H1 (cell line): ENCODE data around the gene AASDH. TPM values are rescaled to one million over a fixed set of nuclear protein-coding genes. Genes with fewer than 3 reads are reported as not detected.

Experiments used
- CTCF ChIA-PET: fragments of 300-600 bp; sonication (Branson Sonifier 250); formaldehyde crosslinking; loops from one replicate; lab custom pipeline; 2021; ENCODE audit not compliant: partially characterized antibody; lab: Charles Lee
- POLR2A ChIA-PET: fragments of 300-600 bp; sonication (Branson Sonifier 250); formaldehyde crosslinking; loops from one replicate; lab custom pipeline; 2021; ENCODE audit warnings: inconsistent platforms; ENCODE audit not compliant: partially characterized antibody; lab: Charles Lee
- DNase-seq, 2 experiments: peaks; one replicate each; pipeline versions ENCODE4 v3.0.0 to v3.0.0-alpha.2; 2010 to 2022; ENCODE audit warnings: low spot score in 2 of 2, low read depth in 1 of 2, mixed read lengths in 1 of 2
- FAIRE-seq: peaks from 2 replicates; lab custom pipeline; 2011; peaks lifted over from hg19 to GRCh38; lab: Jason Lieb, UNC
- H2AFZ ChIP-seq: 2 replicates; pipeline ENCODE4 v1.8.1; 2012; ENCODE audit warnings: low read length, inconsistent platforms
- H2AK5ac ChIP-seq: 2 replicates; pipeline ENCODE4 v1.6.1; 2013; ENCODE audit warnings: low read depth, low read length
- H2BK120ac ChIP-seq: replicated peaks from 2 replicates; pipeline ENCODE3; 2013; ENCODE audit warnings: low read depth, low read length, inconsistent platforms
- H2BK12ac ChIP-seq: 2 replicates; pipeline ENCODE4 v1.6.1; 2013; ENCODE audit warnings: low read depth, low read length
- H2BK15ac ChIP-seq: 2 replicates; pipeline ENCODE4 v1.6.1; 2013; ENCODE audit warnings: low read length
- H2BK20ac ChIP-seq: 2 replicates; pipeline ENCODE4 v1.6.1; 2013; ENCODE audit warnings: low read length
- H2BK5ac ChIP-seq: 2 replicates; pipeline ENCODE4 v1.6.1; 2013; ENCODE audit warnings: low read depth, low read length
- H3K14ac ChIP-seq: 2 replicates; pipeline ENCODE4 v1.6.1; 2013; ENCODE audit warnings: inconsistent platforms; ENCODE audit not compliant: insufficient read length
- H3K18ac ChIP-seq: 2 replicates; pipeline ENCODE4 v1.6.1; 2013; ENCODE audit warnings: low read length; ENCODE audit errors: extremely low read depth
- H3K23ac ChIP-seq: 2 replicates; pipeline ENCODE4 v1.6.1; 2013; ENCODE audit warnings: inconsistent platforms; ENCODE audit not compliant: insufficient read length
- H3K23me2 ChIP-seq: 2 replicates; pipeline ENCODE4 v1.6.1; 2013; ENCODE audit warnings: low read depth, low read length
- H3K27ac ChIP-seq: 2 replicates; pipeline ENCODE4 v1.6.1; 2011; ENCODE audit warnings: low read depth, low read length, inconsistent platforms
- H3K27me3 ChIP-seq, 4 experiments: replicated peaks in 1 of 4; 1 replicate in 1 of 4; 2 replicates in 3 of 4; pipeline versions ENCODE4 v1.6.1 to v1.8.1; 2011 to 2013; ENCODE audit warnings: low read length in 3 of 4, mild to moderate bottlenecking in 3 of 4, inconsistent platforms in 2 of 4, mixed read lengths in 2 of 4, moderate library complexity in 1 of 4; ENCODE audit not compliant: control insufficient read depth in 3 of 4, insufficient read depth in 3 of 4; ENCODE audit errors: extremely low read depth in 1 of 4
- H3K36me3 ChIP-seq, 4 experiments: 2 replicates each; pipeline versions ENCODE4 v1.6.1 to v1.8.1; 2011 to 2013; ENCODE audit warnings: mild to moderate bottlenecking in 4 of 4, low read length in 3 of 4, moderate library complexity in 2 of 4, control low read depth in 1 of 4, inconsistent platforms in 1 of 4; ENCODE audit not compliant: insufficient read depth in 4 of 4, control insufficient read depth in 2 of 4
- H3K4ac ChIP-seq: replicated peaks from 2 replicates; pipeline ENCODE3; 2013; ENCODE audit warnings: low read length, low read depth, mixed read lengths, inconsistent platforms; ENCODE audit not compliant: insufficient read length
- H3K4me1 ChIP-seq, 4 experiments: replicated peaks in 1 of 4; 1 replicate in 1 of 4; 2 replicates in 3 of 4; pipeline versions ENCODE4 v1.6.1 to v1.8.1; 2011 to 2013; ENCODE audit warnings: low read length in 3 of 4, inconsistent platforms in 2 of 4, mixed read lengths in 1 of 4; ENCODE audit not compliant: insufficient read depth in 4 of 4, control insufficient read depth in 3 of 4
- H3K4me2 ChIP-seq, 2 experiments: 2 replicates each; pipeline versions ENCODE4 v1.6.1 to v1.8.1; 2011 to 2013; ENCODE audit warnings: low read depth in 2 of 2, low read length in 2 of 2, control low read depth in 1 of 2, inconsistent platforms in 1 of 2, mild to moderate bottlenecking in 1 of 2; ENCODE audit not compliant: insufficient read depth in 1 of 2
- H3K4me3 ChIP-seq, 4 experiments: fragments of 200-600, 300-600 bp in 1 of 4; sonication (generic), shearing (Covaris generic), sonication (Bioruptor Twin) in 1 of 4; 2 replicates each; pipeline versions ENCODE4 v1.5.1 to v1.8.1; 2011 to 2016; ENCODE audit warnings: low read length in 4 of 4, low read depth in 3 of 4, control low read depth in 2 of 4, inconsistent platforms in 2 of 4, mild to moderate bottlenecking in 2 of 4, mixed read lengths in 1 of 4, moderate library complexity in 1 of 4; ENCODE audit not compliant: insufficient read depth in 2 of 4; ENCODE audit errors: extremely low read depth in 1 of 4
- H3K56ac ChIP-seq: replicated peaks from 2 replicates; pipeline ENCODE3; 2013; ENCODE audit warnings: low read depth, mild to moderate bottlenecking, mixed read lengths, low read length, inconsistent platforms; ENCODE audit not compliant: insufficient read length
- H3K79me1 ChIP-seq: 2 replicates; pipeline ENCODE4 v1.6.1; 2013; ENCODE audit warnings: low read depth, low read length, control low read depth
- H3K79me2 ChIP-seq, 2 experiments: 2 replicates each; pipeline versions ENCODE4 v1.6.1 to v1.8.1; 2012 to 2013; ENCODE audit warnings: low read length in 2 of 2, mild to moderate bottlenecking in 2 of 2, inconsistent platforms in 1 of 2; ENCODE audit not compliant: insufficient read depth in 2 of 2, control insufficient read depth in 1 of 2
- H3K9ac ChIP-seq, 4 experiments: replicated peaks in 1 of 4; 1 replicate in 1 of 4; 2 replicates in 3 of 4; pipeline versions ENCODE4 v1.6.1 to v1.8.1; 2011 to 2013; ENCODE audit warnings: low read depth in 3 of 4, low read length in 3 of 4, control low read depth in 2 of 4, mild to moderate bottlenecking in 2 of 4, moderate library complexity in 2 of 4, inconsistent platforms in 1 of 4; ENCODE audit errors: extremely low read depth in 1 of 4
- H3K9me3 ChIP-seq, 2 experiments: 2 replicates each; pipeline versions ENCODE4 v1.6.1 to v1.8.1; 2012 to 2013; ENCODE audit warnings: mild to moderate bottlenecking in 2 of 2, moderate library complexity in 2 of 2, control low read depth in 1 of 2, inconsistent platforms in 1 of 2, low read depth in 1 of 2, low read length in 1 of 2, mixed read lengths in 1 of 2; ENCODE audit not compliant: insufficient read depth in 2 of 2
- H4K20me1 ChIP-seq, 2 experiments: replicated peaks in 1 of 2; 2 replicates each; pipeline versions ENCODE3 to v1.8.1; 2011 to 2013; ENCODE audit warnings: inconsistent platforms in 2 of 2, low read length in 2 of 2, mild to moderate bottlenecking in 1 of 2; ENCODE audit not compliant: insufficient read depth in 2 of 2, control insufficient read depth in 1 of 2
- H4K5ac ChIP-seq: 2 replicates; pipeline ENCODE4 v1.6.1; 2013; ENCODE audit warnings: low read length, low read depth, mixed read lengths, inconsistent platforms; ENCODE audit not compliant: insufficient read length
- H4K8ac ChIP-seq: 2 replicates; pipeline ENCODE4 v1.8.0; 2013; ENCODE audit warnings: mild to moderate bottlenecking, moderate library complexity, low read length, inconsistent platforms; ENCODE audit not compliant: insufficient read depth; ENCODE audit errors: extremely low read depth
- H4K91ac ChIP-seq: replicated peaks from 2 replicates; pipeline ENCODE3; 2013; ENCODE audit warnings: low read length, mixed read lengths, inconsistent platforms; ENCODE audit not compliant: insufficient read length
- BRCA1 ChIP-seq: IDR thresholded peaks from 2 replicates; pipeline ENCODE4 v1.6.1; 2012; ENCODE audit warnings: low read depth, low read length, improper control_type of control experiment
- CREB1 ChIP-seq: IDR thresholded peaks from 2 replicates; pipeline ENCODE4 v1.6.1; 2012; ENCODE audit warnings: inconsistent platforms
- KDM5A ChIP-seq: fragments of 200-600 bp; IDR thresholded peaks from 2 replicates; pipeline ENCODE4 v1.7.1; 2012; ENCODE audit warnings: mild to moderate bottlenecking, low read length, inconsistent platforms, mixed read lengths
- PHF8 ChIP-seq: fragments of 200-600 bp; sonication (generic); conservative IDR thresholded peaks from 2 replicates; pipeline ENCODE4 v1.7.1; 2012; ENCODE audit warnings: low read depth, mild to moderate bottlenecking, inconsistent platforms, low read length, moderate library complexity
- SAP30 ChIP-seq: fragments of 300-600 bp; sonication (generic); IDR thresholded peaks from 2 replicates; pipeline ENCODE4 v1.7.1; 2012; ENCODE audit warnings: low read length, moderate library complexity, mild to moderate bottlenecking, inconsistent platforms; ENCODE audit not compliant: insufficient read depth, insufficient replicate concordance
- ZNF274 ChIP-seq: IDR thresholded peaks from 2 replicates; pipeline ENCODE4 v1.7.0; 2012; ENCODE audit warnings: low read length, borderline replicate concordance; ENCODE audit errors: extremely low read depth
- WGBS, 2 experiments: shearing (Covaris generic) in 1 of 2; methylation state at CpG; one replicate each; pipeline versions ENCODE4 v1.1.6 to v1.1.7; 2013 to 2015; ENCODE audit warnings: low lambda C conversion rate in 2 of 2, mixed read lengths in 2 of 2, inconsistent platforms in 1 of 2, low coverage in 1 of 2, missing lambda C conversion rate in 1 of 2; ENCODE audit not compliant: insufficient replicate concordance in 2 of 2, insufficient coverage in 1 of 2, insufficient read length in 1 of 2; ENCODE audit errors: extremely low coverage in 1 of 2, missing lambda C conversion rate in 1 of 2; 5-methylcytosine and 5-hydroxymethylcytosine counted together
- polyA plus RNA-seq, 7 experiments: library from polyadenylated mRNA; depleted of rRNA in 3 of 7; stranded (reverse) in 5 of 7; unstranded in 2 of 7; fragments of >200 nt in 5 of 7; fragments of 200-250 nt in 2 of 7; gene quantifications; 1 replicate in 5 of 7; 2 replicates in 1 of 7; 4 replicates in 1 of 7; pipeline versions ENCODE4 v1.2.1 to v1.2.3, GENCODE V29; 2011 to 2013; ENCODE audit warnings: missing spikeins in 2 of 7, mixed read lengths in 2 of 7
- total RNA-seq: library from RNA; stranded (reverse); fragmentation: NEBNext Ultra II Directional; extraction: Animal tissue kit (Norgen Biotek cat#: 25700); gene quantifications from 2 replicates; pipeline ENCODE4 v1.2.1, GENCODE V29; 2021

Gene AASDH
- total and polyA plus RNA-seq, 2 of the 8 experiments (the other 6 are each of a cell fraction or from before 2014, with no cell fraction given) = 8.0 to 10.9 TPM

DNA sequence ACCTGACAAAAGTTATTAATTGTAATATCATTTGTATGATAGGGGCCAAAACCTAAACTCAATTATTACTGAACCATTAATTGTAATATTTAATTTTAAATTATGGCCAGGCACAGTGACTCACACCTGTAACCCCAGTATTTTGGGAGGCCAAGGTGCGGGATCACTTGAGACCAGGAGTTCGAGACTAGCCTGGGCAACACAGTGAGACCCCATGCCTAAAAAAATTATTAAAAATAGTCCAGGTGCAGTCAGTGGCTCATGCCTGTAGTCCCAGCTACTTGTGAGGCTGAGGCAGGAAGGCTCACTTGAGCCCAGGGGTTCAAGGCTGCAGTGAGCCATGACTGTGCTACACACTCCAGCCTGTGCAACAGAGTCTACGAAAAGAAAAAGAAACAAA lies 30.1 kb upstream of the AASDH start:
- H3K9me3 ChIP-seq = peaks cover 3 to 8% of the 10 kb centered on the region in 2 experiments; a peak in 2 of 4 replicates
- no peak overlapping the region for H2BK12ac ChIP-seq
- no peak overlapping the region for H3K4ac ChIP-seq
- CTCF ChIA-PET = no interaction called here
- TF ChIP-seq KDM5A (no peak), SAP30 (no peak), CREB1 (no peak), PHF8 (no peak), BRCA1 (no peak), ZNF274 (no peak)
- H3K4me3 ChIP-seq = no peak overlapping the region
- no peak for FAIRE-seq
- H3K4me2 ChIP-seq = no peak overlapping the region
- no peak overlapping the region for H2BK5ac ChIP-seq
- H3K27ac ChIP-seq = no peak overlapping the region
- DNase-seq = no peak
- peaks cover 30 to 99% of the 10 kb centered on the region in 2 experiments for H3K79me2 ChIP-seq
- no peak overlapping the region for H3K56ac ChIP-seq
- H2BK120ac ChIP-seq = no peak overlapping the region
- no peak overlapping the region for H2BK20ac ChIP-seq
- H3K36me3 ChIP-seq = peaks cover 0 to 14% (median 9%) of the 10 kb centered on the region in 4 experiments; a peak in 5 of 8 replicates
- no peak overlapping the region for H4K5ac ChIP-seq
- no peak overlapping the region for H2BK15ac ChIP-seq
- H3K9ac ChIP-seq = no peak overlapping the region
- WGBS, 2 experiments = 98 to 100% methylated on average over 1 to 3 of the region's 3 CpGs
- no peak overlapping the region for H3K23ac ChIP-seq
- H4K8ac ChIP-seq = no peak overlapping the region
- H2AK5ac ChIP-seq = no peak overlapping the region
- H3K27me3 ChIP-seq = no peaks in the 10 kb centered on the region
- POLR2A ChIA-PET = interaction anchor here (0.6 to 10.3 kb wide), 3 partner anchors 18 to 30 kb away, joined by 3 to 96 read pairs (median 5); partner anchors contain the start of genes AASDH, PAICS and PPAT
- peaks cover 6% of the 10 kb centered on the region; the same call in 1 of the 2 replicates for H3K79me1 ChIP-seq
- H3K14ac ChIP-seq = no peak overlapping the region
- H2AFZ ChIP-seq = no peak overlapping the region
- H4K91ac ChIP-seq = no peak overlapping the region
- no peaks in the 10 kb centered on the region for H3K23me2 ChIP-seq
- peaks cover 0 to 7% (median 0%) of the 10 kb centered on the region in 4 experiments; a peak in 2 of 7 replicates for H3K4me1 ChIP-seq
- H3K18ac ChIP-seq = no peak overlapping the region
- H4K20me1 ChIP-seq = peaks cover 8 to 10% of the 10 kb centered on the region in 2 experiments
